H4 (cell line): Measurements from ENCODE around the gene URM1. TPM values are rescaled to one million over a fixed set of nuclear protein-coding genes. Genes with fewer than 3 reads are reported as not detected.
"Not testable (repeated sequence)": the region's sequence is repeated elsewhere in the genome, so short reads cannot be mapped to it uniquely, and the experiment has no call there.

Source experiments
- DNase-seq: peaks from one replicate; pipeline ENCODE4 v3.0.0-alpha.2; 2015; ENCODE audit warnings: low spot score
- total RNA-seq: library from RNA; depleted of rRNA; stranded (reverse); fragments of >200 nt; shearing (Covaris generic); gene quantifications from 2 replicates; pipeline ENCODE4 v1.2.3, GENCODE V29; 2014

The URM1 gene
- total RNA-seq, 1 experiment from 2014 or later, result 52.3 TPM

DNA sequence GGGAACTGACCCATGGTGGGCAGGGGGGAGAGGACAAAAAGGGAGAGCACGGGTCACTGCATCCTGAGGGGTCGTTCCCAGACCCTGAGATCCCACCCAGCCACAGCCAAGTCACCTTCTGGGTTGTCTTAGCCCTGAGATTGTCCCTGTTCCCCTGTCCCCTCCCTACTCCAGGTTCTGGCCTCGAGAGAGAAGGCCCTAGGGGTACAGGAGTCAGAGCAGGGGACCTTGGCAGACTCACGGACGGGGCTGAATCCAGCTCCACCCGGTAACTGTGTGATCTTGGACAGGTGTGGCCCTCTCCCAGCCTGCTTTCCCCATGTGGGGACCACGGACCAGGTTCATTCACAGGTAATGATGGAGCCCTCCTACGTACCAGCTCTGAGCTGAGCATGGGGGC, 38.3 kb downstream of the URM1 start:
- no peak for DNase-seq

GRCh38 chr9:128409978-128410377, 38.8 kb downstream of the URM1 start:
- DNase-seq, result no peak

DNA sequence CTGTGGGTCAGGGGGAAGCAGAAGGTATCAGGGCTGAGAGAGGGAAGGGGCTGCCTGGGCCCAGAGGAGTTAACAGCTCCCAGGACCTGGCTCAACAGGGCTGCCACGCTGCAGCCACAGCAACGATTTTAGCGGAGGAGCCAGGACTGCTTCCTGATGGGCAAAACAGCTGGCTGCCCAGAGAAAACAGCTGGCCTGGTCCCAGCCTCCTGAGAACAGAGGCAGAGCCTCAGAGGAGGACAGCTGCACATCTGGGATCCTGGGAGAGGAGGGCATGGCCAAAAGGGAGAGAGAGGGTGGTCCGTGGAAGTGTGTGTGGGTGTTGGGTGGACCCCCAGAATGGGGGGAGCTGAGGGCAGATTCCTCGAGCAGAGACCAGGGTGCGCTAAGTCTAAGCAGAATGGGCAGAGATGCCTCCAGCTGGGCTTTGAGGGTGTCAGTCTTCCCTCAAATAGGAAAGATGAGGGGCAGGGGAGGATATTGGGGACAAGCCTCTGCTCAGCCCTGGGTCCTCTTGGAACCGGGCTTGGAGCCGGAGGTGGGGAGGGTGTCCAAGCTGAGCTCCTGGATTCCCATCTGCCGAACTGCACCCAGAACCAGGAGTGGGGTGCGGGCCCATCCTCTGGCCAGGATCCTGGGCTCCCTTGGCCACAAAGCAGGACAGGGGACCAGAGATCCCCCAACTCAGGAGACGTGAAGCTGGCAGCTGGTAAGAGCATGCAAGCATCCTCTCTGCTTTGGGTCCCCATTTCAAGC, 40.4 kb downstream of the URM1 start:
- no peak for DNase-seq

DNA sequence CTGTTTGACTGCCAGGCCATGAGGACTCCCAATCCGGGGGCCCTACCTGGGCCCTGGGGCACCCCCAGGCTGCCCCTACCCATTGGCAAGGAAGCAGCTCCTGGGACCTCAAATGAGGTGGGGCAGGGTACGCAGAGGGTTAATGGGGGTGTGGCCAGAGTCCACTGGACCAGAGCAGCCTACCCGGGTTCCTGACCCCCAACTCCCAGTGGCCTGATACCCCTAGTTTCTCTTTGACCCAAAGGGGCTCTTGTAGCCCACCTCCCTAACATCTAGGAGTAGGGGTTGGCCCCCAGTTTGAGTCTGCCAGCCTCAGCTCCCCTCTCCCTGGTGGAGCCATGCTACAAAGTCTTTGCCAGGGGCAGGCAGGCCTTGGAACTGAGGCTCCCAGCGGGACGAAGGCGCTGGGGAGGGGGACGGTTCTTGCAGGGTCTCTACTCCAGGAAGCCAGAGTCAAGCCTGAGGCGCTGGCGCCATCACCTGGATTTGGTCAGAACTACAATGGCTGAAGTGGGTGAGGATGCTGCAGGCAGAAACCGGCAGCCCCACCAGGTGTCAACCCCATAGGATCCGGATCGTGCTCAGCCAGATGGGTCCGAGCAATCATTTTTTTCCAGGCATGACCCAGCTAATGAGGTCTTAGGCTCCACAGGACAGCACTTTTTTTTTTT, 41.1 kb downstream of the URM1 start:
- DNase-seq, result no peak

DNA sequence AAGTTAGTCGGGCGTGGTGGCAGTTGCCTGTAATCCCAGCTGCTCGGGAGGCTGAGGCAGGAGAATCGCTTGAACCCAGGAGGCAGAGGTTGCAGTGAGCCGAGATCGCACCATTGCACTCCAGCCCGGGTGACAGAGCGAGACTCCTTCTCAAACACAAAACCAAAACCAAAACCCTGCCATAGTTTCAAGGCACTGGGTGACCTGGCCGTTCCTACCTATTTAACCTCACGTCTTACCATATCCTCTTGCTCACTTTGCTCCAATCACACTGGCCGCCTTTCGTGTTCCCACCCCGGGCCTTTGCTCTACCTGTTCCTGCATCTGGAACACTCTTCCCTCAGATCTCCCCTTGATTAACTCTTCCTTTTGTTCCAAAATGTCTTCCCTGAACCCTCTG, 42.6 kb downstream of the URM1 start:
- not testable (repeated sequence) for DNase-seq

DNA sequence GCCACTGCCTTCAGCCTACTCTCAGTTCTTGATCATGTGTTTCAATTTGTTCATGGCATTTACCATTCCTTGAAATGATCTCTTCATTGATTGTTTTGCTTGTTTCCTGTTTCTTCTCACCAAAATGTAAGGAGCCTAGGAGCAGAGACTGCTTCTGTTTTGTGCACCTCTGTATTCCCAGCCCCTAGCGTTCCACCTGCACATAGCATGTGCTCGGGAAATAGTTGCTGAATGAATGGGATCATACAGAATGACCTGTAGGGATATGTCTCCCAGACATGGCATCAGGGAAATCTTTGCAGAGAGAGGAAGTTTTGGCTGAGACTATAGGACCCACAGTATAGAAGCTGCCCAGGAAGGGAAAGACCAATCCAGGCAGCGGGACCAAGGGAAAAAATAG, 43.3 kb downstream of the URM1 start:
- no peak for DNase-seq

- DNase-seq, result no peak
These were observed 44.1 kb downstream of the URM1 start for GRCh38 chr9:128415281-128415680.

DNA sequence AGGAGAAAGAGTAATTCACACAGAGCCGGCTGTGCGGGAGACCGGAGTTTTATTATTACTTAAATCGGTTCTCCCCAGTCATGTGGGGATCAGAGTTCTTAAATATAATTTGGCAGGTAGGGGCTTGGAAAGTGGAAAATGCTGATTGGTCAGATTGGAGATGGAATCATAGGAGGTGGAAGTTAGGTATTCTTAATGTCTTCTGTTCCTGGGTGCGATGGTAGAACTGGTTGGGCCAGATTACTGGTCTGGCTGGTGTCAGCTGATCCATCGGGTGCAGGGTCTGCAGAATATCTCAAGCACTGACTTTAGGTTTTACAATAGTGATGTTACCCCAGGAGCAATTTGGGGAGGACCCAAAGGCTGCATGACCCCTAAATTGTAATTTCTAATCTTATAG, 44.8 kb downstream of the URM1 start:
- DNase-seq, result no peak

DNA sequence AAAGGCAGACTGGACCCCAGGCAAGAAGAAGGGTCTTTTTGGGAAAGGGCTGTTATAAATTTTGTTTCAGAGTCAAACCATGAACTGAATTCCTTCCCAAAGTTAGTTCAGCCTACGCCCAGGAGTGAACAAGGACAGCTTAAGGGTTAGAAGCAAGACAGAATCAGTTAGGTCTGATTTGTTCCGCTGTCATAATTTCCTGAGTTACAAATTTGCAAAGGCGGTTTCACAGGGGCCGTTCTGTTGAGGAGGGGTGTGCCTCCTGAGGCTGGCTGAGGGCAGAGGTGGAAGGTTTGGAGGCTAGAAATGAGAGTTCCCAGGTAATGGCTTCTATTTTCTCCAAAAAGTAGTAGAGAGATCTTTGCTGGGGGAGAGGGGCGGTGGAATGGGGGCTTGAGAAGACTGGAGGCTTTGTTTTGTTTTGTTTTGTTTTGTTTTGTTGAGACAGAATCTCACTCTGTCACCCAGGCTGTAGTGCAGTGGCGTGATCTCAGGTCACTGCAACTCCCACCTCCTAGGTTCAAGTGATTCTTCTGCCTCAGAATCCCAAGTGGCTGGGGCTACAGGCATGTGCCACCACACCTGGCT, 45.4 kb downstream of the URM1 start:
- DNase-seq, result no peak

DNA sequence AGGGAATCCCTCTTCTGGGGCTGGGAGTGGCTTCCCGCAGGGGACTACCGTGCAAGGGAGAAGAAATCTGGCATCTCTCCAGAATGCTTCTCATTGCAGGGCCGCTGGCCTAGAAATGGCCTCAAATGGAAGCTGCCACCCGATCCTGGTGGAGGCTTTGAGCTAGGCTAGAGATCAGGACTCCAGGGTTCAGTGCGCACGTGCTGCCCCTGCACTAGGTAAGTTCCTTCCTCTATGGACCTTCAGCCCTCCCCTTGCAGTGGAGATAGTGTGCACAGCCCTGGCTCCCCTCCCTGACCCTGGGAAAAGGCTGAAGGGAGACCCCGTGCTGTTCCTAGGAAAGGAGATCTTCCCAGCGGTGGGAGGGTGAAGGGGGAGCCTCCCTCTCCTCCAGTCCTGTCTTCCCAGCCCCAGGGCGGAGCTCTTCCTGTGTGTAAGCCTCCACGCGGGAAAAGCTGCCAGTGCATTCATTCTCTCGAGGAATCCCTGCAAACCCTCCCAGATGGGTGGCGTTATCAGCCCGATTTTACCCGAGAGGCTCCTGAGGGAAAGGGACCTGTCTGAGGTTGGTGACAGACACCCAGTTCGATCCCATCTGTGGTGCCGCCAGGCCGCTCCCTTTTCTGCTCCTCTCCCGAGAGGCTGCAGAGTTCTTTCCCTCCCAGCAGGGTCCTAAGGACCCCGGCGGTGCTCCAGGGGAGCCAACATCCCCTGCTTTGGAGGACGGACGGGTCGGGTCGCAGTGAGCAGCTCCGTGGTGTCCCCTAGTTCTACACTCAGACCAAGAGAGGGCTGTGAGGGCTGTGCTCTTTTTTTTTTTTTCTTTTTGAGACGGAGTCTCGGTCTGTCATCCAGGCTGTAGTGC, 48.1 kb downstream of the URM1 start:
- DNase-seq, result peak; percentile 3

- DNase-seq, result no peak
These were observed 49.0 kb downstream of the URM1 start for GRCh38 chr9:128420060-128420650.

DNA sequence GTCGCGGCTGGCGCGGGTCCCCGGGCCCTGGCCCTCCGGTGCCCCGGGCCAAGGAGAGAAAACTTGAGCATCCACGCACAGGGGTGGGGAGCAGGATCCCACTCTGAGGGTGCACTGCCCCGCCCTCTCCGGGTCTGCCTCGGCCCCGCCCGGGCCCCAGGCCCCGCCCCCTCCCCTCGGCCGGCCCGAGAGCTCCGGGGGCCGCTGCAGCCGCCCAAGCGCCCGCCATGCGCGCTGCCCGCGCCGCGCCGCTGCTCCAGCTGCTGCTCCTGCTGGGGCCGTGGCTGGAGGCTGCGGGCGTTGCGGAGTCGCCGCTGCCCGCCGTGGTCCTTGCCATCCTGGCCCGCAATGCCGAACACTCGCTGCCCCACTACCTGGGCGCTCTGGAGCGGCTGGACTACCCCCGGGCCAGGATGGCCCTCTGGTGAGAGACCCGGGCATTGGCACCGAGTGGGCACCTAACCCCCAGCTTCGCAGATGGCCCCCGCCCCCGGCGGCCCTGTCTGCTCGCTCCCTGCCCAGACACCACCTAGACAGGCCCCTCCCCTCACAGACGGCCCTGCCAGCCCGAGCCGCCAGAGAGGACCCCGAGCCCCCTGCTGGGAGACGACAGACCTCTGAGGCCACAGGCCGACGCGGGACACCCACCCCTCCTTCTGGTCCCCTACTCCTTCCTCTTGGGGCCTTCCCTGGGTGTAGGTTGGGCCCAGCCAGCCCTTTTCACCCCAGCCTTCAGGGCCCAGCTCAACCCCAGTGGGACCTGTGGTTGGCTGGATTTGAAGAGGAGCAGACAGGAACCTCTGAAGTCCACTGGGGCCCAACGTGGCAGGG, 49.7 kb downstream of the URM1 start, which contains the start of gene CERCAM:
CERCAM (plus strand) TSS at position 207 of the 831 bp plus-strand sequence; CDS start at position 228, 21 bp downstream.
- DNase-seq, result no peak

DNA sequence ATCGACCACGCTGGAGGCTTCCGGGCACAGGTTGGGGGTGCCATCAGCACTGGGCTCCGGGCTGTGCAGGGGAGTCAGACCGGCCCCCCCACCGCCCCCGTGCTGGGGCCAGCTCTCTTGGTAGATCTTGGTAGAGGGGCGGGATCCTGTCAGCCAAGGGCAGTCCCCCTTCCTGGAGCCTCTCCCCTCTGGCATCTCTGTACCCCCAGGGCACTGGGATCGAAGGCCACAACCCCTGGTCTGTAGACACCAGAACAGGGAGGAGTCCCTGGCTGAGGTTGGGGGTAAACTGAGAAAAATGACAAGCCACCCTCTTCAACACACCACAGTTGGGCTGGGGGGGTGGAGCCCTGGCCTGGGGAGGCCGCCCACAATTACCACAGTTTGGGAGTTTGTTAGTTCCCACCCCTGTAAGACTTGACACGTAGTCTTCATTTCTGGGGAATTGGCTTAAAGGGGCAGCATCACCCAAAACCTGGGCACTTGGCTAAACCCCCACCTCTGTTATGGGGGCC, 50.4 kb downstream of the URM1 start:
- DNase-seq, result no peak

GRCh38 chr9:128422022-128422782, 51.0 kb downstream of the URM1 start:
- DNase-seq, result not testable (repeated sequence)

- DNase-seq, result peak; percentile 3
These were observed 51.6 kb downstream of the URM1 start for GRCh38 chr9:128422783-128423150.

DNA sequence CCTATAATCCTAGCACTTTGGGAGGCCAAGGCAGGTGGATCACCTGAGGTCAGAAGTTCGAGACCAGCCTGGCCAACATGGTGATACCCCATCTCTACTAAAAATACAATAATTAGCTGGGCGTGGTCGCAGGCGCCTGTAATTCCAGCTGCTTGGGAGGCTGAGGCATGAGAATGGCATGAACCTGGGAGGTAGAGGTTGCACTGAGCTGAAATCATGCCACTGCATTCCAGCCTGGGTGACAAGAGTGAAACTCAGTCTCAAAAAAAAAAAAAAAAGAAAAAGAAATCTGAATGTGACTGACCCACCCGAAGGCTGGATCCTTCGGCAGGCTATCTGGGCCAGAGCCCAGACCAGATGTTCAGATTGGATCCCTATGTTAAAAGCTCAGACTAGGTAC, 52.2 kb downstream of the URM1 start:
- not testable (repeated sequence) for DNase-seq

- peak; percentile 2 for DNase-seq
These were observed 53.1 kb downstream of the URM1 start for GRCh38 chr9:128424268-128424780.

- DNase-seq, result peak; percentile 2
These were observed 57.7 kb downstream of the URM1 start for GRCh38 chr9:128428644-128429512.
